ENCODE measurements around the gene C12orf42.

DNA sequence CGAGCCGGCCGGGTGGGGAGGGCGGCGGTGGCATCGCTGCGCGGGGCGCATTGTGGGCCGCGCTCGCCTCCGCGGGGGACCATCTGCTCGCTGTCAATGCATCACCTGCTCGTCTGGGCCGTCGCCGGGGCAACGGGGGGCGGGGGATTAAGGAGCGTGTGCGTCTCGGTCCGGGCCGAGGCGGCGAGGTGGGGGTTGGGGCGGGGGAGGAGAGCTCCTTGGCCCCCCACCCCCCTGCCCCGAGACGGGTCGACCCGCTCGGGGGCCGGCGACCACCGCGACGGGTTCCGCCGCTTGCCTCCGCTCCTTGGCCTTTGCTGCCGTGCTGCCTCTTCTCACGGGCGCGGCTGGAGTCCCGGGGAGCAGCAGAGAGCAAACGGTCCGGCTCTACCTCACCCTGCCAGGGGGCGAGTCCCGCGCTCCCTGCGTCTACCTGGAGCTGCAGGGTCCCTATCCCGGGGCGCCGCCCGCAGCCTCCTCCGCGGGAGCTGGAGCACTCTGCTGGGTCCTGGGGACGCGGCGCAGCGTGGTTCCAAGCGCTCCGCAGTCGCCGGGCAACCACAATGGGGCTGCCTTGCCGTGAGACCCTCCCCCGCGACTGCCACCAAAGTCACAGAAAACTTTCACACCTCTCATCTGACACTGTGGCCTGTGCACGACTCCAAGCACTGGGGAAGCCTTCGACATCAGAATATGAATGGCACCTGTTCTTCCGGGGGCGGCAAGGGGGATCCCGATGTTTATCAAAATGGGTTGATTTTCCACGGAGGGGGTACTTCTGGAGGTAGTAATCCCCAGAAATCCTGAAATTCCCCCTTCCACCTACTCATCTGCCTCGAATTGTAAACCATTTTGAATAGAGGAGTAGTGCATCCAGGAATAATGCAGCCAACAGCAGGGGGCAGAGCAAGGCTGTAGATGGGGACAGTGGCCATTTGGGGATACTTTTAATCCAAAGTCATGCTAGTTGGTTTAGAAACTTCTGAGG, at the start of gene C12orf42:
- TF ChIP-seq CTBP1 (IDR thresholded peaks at IDR 0.05; ENCODE audit: borderline replicate concordance) (no peak), SP1 (IDR thresholded peaks at IDR 0.05) (no peak)
